CD4-positive, alpha-beta T cell treated with Interleukin-1 beta for 1 hour (primary cell): ENCODE results near the gene ZNF106.

ENCODE experiments used
- DNase-seq, 2 donors: peaks; one replicate each; pipeline ENCODE4 v3.0.0-alpha.2; 2020 to 2022

The ZNF106 gene

GRCh38 chr15:42471002-42471401 is 19.9 kb downstream of the ZNF106 start:
- DNase-seq = no peak

GRCh38 chr15:42465520-42466259 is 25.3 kb downstream of the ZNF106 start:
- no peak for DNase-seq

- no peak for DNase-seq
Measured at GRCh38 chr15:42461261-42461660, 29.7 kb downstream of the ZNF106 start.

GRCh38 chr15:42457445-42458442 is 33.2 kb downstream of the ZNF106 start:
- DNase-seq = no peak

- no peak for DNase-seq
Measured at GRCh38 chr15:42456971-42457370, 34.0 kb downstream of the ZNF106 start.

- no peak for DNase-seq
Measured at GRCh38 chr15:42456531-42456930, 34.4 kb downstream of the ZNF106 start.

- DNase-seq = no peak
Measured at GRCh38 chr15:42453826-42454225, 37.1 kb downstream of the ZNF106 start.

GRCh38 chr15:42450425-42450790 is 40.5 kb downstream of the ZNF106 start:
- no peak for DNase-seq

GRCh38 chr15:42449770-42450424 is 41.0 kb downstream of the ZNF106 start:
- DNase-seq = no peak

- DNase-seq = no peak
Measured at GRCh38 chr15:42448281-42448680, 42.7 kb downstream of the ZNF106 start.

GRCh38 chr15:42447599-42447998 is 43.3 kb downstream of the ZNF106 start:
- no peak for DNase-seq

GRCh38 chr15:42445551-42445950 is 45.4 kb downstream of the ZNF106 start:
- DNase-seq = no peak

- DNase-seq = no peak
Measured at GRCh38 chr15:42444415-42445063, 46.4 kb downstream of the ZNF106 start.

GRCh38 chr15:42427429-42428223 is 63.3 kb downstream of the ZNF106 start:
- DNase-seq = no peak

GRCh38 chr15:42421376-42421775 is 69.6 kb downstream of the ZNF106 start:
- no peak for DNase-seq

- DNase-seq = no peak
Measured at GRCh38 chr15:42419369-42419768, 71.6 kb downstream of the ZNF106 start.

GRCh38 chr15:42413920-42414319 is 77.0 kb downstream of the ZNF106 start:
- DNase-seq = no peak

GRCh38 chr15:42411884-42412283 is 79.1 kb downstream of the ZNF106 start:
- DNase-seq = no peak

- DNase-seq = no peak
Measured at GRCh38 chr15:42409011-42409410, 81.9 kb downstream of the ZNF106 start.

GRCh38 chr15:42408178-42408577 is 82.8 kb downstream of the ZNF106 start:
- no peak for DNase-seq

- no peak for DNase-seq
Measured at GRCh38 chr15:42405863-42406482, 85.0 kb downstream of the ZNF106 start.
